Measurements from ENCODE around the gene YEATS2. TPM values are rescaled to one million over a fixed set of nuclear protein-coding genes. Genes with fewer than 3 reads are reported as not detected.

Gene YEATS2
- polyA plus RNA-seq, 1 of the 3 experiments (the other 2 are of a cell fraction): 19.9 TPM

GRCh38 chr3:183728204-183728603 lies 30.6 kb downstream of the YEATS2 start:
- Histone ChIP-seq H3K4me1 (ENCODE audit: control insufficient read depth in 1 of 2, insufficient read depth in 2 of 2, low read depth in 1 of 2, low read length in 1 of 2) (peaks cover 0 to 6% of the 10 kb centered on the region in 2 experiments; a peak in 1 of 4 replicates), H3K9me3 (no peaks in the 10 kb centered on the region), H3K9me2 (no peaks in the 10 kb centered on the region), H3K79me2 (ENCODE audit: insufficient read depth) (peaks cover 6% of the 10 kb centered on the region), H3K36me3 (replicated peaks in 1 of 2; ENCODE audit: control insufficient read depth in 1 of 2, insufficient read depth in 2 of 2, low read length in 1 of 2) (peaks cover 56 to 84% of the 10 kb centered on the region in 2 experiments), H3K27me3 (ENCODE audit: insufficient read depth) (no peaks in the 10 kb centered on the region), H3K4me3 (ENCODE audit: low read depth in 2 of 2, low read length in 1 of 2) (no peak overlapping the region), H3F3A (replicated peaks; ENCODE audit: insufficient read depth) (no peaks in the 10 kb centered on the region), H4K20me1 (ENCODE audit: insufficient read depth) (no peaks in the 10 kb centered on the region), H3K27ac (ENCODE audit: low read depth in 2 of 2, low read length in 1 of 2) (no peak overlapping the region), H3K9ac (no peak overlapping the region), H2AFZ (ENCODE audit: low read depth) (no peak overlapping the region), H3K4me2 (no peak overlapping the region)
- POLR2A ChIA-PET: no interaction called here
- WGBS (ENCODE audit: low lambda C conversion rate): 94% methylated on average over 1 of the region's 1 CpG
- CTCF ChIA-PET: interaction anchor here (0.6 to 1.5 kb wide), 3 partner anchors 12 to 225 kb away, joined by 3 read pairs; no protein-coding TSS in a partner anchor
- TF ChIP-seq FOXJ3 (CRISPR knock-in tag; IDR thresholded peaks at IDR 0.05) (no peak), RXRA (IDR thresholded peaks at IDR 0.05; ENCODE audit: borderline replicate concordance, low read depth) (no peak), NRF1 (IDR thresholded peaks at IDR 0.05; ENCODE audit: low read depth, low read length) (no peak), JUND (IDR thresholded peaks at IDR 0.05) (no peak), ELF1 (IDR thresholded peaks at IDR 0.05) (no peak), EZH2phosphoT487 (IDR thresholded peaks at IDR 0.05; ENCODE audit: borderline replicate concordance, low read depth) (no peak), MEF2A (IDR thresholded peaks at IDR 0.05; ENCODE audit: borderline replicate concordance, low read depth) (no peak), USF2 (IDR thresholded peaks at IDR 0.05; ENCODE audit: borderline replicate concordance, low read depth, low read length) (no peak), IRF3 (IDR thresholded peaks at IDR 0.05; ENCODE audit: low read depth, low read length) (no peak), GABPA (IDR thresholded peaks at IDR 0.05; ENCODE audit: low read depth) (no peak), TAF1 (IDR thresholded peaks at IDR 0.05; ENCODE audit: borderline replicate concordance, low read depth, low read length) (no peak), CHD2 (IDR thresholded peaks at IDR 0.05; ENCODE audit: low read length, partially characterized antibody) (no peak), RFX5 (IDR thresholded peaks at IDR 0.05; ENCODE audit: low read length) (no peak), USF1 (IDR thresholded peaks at IDR 0.05; ENCODE audit: borderline replicate concordance, low read depth) (no peak)
- no peak for DNase-seq

- Histone ChIP-seq H4K20me1 (ENCODE audit: insufficient read depth) (no peaks in the 10 kb centered on the region; the same call in 1 of the 2 replicates), H2AFZ (ENCODE audit: low read depth) (no peak overlapping the region), H3K4me1 (ENCODE audit: control insufficient read depth in 1 of 2, insufficient read depth in 2 of 2, low read depth in 1 of 2, low read length in 1 of 2) (peaks cover 0 to 6% of the 10 kb centered on the region in 2 experiments; a peak in 1 of 4 replicates), H3K9me2 (no peaks in the 10 kb centered on the region), H3K4me2 (no peak overlapping the region), H3K79me2 (ENCODE audit: insufficient read depth) (peaks cover 7% of the 10 kb centered on the region), H3K27ac (ENCODE audit: low read depth in 2 of 2, low read length in 1 of 2) (peak overlapping the region in 1 of 2 experiments; percentile 17; a peak in 1 of 4 replicates), H3K36me3 (replicated peaks in 1 of 2; ENCODE audit: control insufficient read depth in 1 of 2, insufficient read depth in 2 of 2, low read length in 1 of 2) (peaks cover 62 to 80% of the 10 kb centered on the region in 2 experiments), H3F3A (replicated peaks; ENCODE audit: insufficient read depth) (no peaks in the 10 kb centered on the region), H3K9me3 (no peaks in the 10 kb centered on the region), H3K27me3 (ENCODE audit: insufficient read depth) (no peaks in the 10 kb centered on the region), H3K4me3 (ENCODE audit: low read depth in 2 of 2, low read length in 1 of 2) (no peak overlapping the region), H3K9ac (no peak overlapping the region)
- WGBS (ENCODE audit: low lambda C conversion rate): 76% methylated on average over 2 of the region's 2 CpGs
- CTCF ChIA-PET: interaction anchor here (1.5 kb wide), 1 partner anchor 36 kb away, joined by 9 read pairs; no protein-coding TSS in a partner anchor
- POLR2A ChIA-PET: no interaction called here
- peak; percentile 39 for DNase-seq
- TF ChIP-seq EP300 (IDR thresholded peaks at IDR 0.05; ENCODE audit: borderline replicate concordance in 1 of 2, low read depth in 1 of 2, low read length in 1 of 2) (peak in 1 of 2 experiments; percentile 49; a peak in 2 of 4 replicates), ZBTB33 (IDR thresholded peaks at IDR 0.05; ENCODE audit: borderline replicate concordance, low read depth) (no peak), MAX (IDR thresholded peaks at IDR 0.05; ENCODE audit: low read depth) (no peak), YY1 (IDR thresholded peaks at IDR 0.05; ENCODE audit: low read depth) (no peak), RFX5 (IDR thresholded peaks at IDR 0.05; ENCODE audit: low read length) (no peak), FOXJ3 (CRISPR knock-in tag; IDR thresholded peaks at IDR 0.05) (no peak), MEF2A (IDR thresholded peaks at IDR 0.05; ENCODE audit: borderline replicate concordance, low read depth) (no peak), CHD2 (IDR thresholded peaks at IDR 0.05; ENCODE audit: low read length, partially characterized antibody) (peak; percentile 27), USF2 (IDR thresholded peaks at IDR 0.05; ENCODE audit: borderline replicate concordance, low read depth, low read length) (no peak), ELF1 (IDR thresholded peaks at IDR 0.05) (no peak), FOSL2 (IDR thresholded peaks at IDR 0.05; ENCODE audit: borderline replicate concordance, low read depth) (no peak), TEAD4 (IDR thresholded peaks at IDR 0.05; ENCODE audit: borderline replicate concordance, insufficient read depth) (no peak), NFIC (IDR thresholded peaks at IDR 0.05; ENCODE audit: borderline replicate concordance) (no peak), TAF1 (IDR thresholded peaks at IDR 0.05; ENCODE audit: borderline replicate concordance, low read depth, low read length) (no peak)
Measured at GRCh38 chr3:183730361-183730760, 32.8 kb downstream of the YEATS2 start.

All from SK-N-SH (cell line).